DOHH2 (cell line): Measurements from ENCODE around the gene SPATA13.

Source experiments
- CTCF ChIP-seq: fragments of 200-600 bp; sonication (generic); IDR thresholded peaks from one replicate; pipeline ENCODE4 v1.5.1; 2014; ENCODE audit warnings: antibody characterized with exemption, mild to moderate bottlenecking, low read depth, low read length; ENCODE audit not compliant: poor library complexity, severe bottlenecking
- EZH2phosphoT487 ChIP-seq: fragments of 200-600 bp; sonication (generic); IDR thresholded peaks from 2 replicates; pipeline ENCODE4 v1.6.1; 2017; ENCODE audit warnings: borderline replicate concordance, mild to moderate bottlenecking, antibody characterized with exemption, low read length, moderate library complexity, mixed read lengths

GRCh38 chr13:24212254-24212653 is 51.7 kb downstream of the SPATA13 start:
- no peak for TF ChIP-seq CTCF
- TF ChIP-seq EZH2phosphoT487 = no peak
